ENCODE measurements around the gene FLRT3. TPM values are rescaled to one million over a fixed set of nuclear protein-coding genes. Genes with fewer than 3 reads are reported as not detected.

FLRT3 gene
- total RNA-seq, 1 experiment from 2014 or later: 2.1 TPM

- peaks cover 47 to 48% of the 10 kb centered on the region in 2 experiments for H3K4me1 Mint-ChIP-seq
- H3K27ac Mint-ChIP-seq: no peak overlapping the region
- peaks cover 4% of the 10 kb centered on the region for H3K23me2 ChIP-seq (ENCODE audit: insufficient read length, low read depth, low read length, poor library complexity, severe bottlenecking)
- H3K56ac ChIP-seq (ENCODE audit: insufficient read length, low read depth, low read length): no peak overlapping the region
- no peak overlapping the region for H3K27ac ChIP-seq (ENCODE audit: insufficient read length, low read depth, low read length)
- no peaks in the 10 kb centered on the region for H4K20me1 ChIP-seq (ENCODE audit: control insufficient read depth, insufficient read depth, insufficient read length)
- H2BK5ac ChIP-seq (ENCODE audit: insufficient read length, low read length): no peak overlapping the region
- DNase-seq: no peak
- whole genome bisulfite sequencing (ENCODE audit: extremely low coverage, insufficient read length, low lambda C conversion rate): no CpG with 5 or more reads among the region's 2 CpGs
- no peak overlapping the region for H3K4ac ChIP-seq (ENCODE audit: low read depth, low read length)
- H2BK12ac ChIP-seq (ENCODE audit: insufficient read length, low read depth, low read length): no peak overlapping the region
- no peak overlapping the region for H3T11ph ChIP-seq (ENCODE audit: low read length)
- H4K91ac ChIP-seq (ENCODE audit: insufficient read length, low read depth, low read length): no peak overlapping the region
- H2BK20ac ChIP-seq (ENCODE audit: low read depth, low read length, poor library complexity, severe bottlenecking): no peak overlapping the region
- no peaks in the 10 kb centered on the region for H3K79me1 ChIP-seq (ENCODE audit: insufficient read depth, low read depth, low read length, poor library complexity, severe bottlenecking)
- H2BK15ac ChIP-seq (ENCODE audit: low read depth, low read length): no peak overlapping the region
- no peak overlapping the region for H3K9ac ChIP-seq (ENCODE audit: extremely low read depth, insufficient read length, low read length)
- no peaks in the 10 kb centered on the region for H3K27me3 ChIP-seq (ENCODE audit: insufficient read depth, low read length)
- H3K4me3 Mint-ChIP-seq: no peak overlapping the region
- no peaks in the 10 kb centered on the region for H3K79me2 ChIP-seq (ENCODE audit: insufficient read depth, low read length)
- H3K23ac ChIP-seq (ENCODE audit: insufficient read length, low read depth, low read length): no peak overlapping the region
- H3K4me1 ChIP-seq (ENCODE audit: insufficient read depth, low read length): 0 out of 2 replicates have a peak, but pooled peaks cover 4% of the 10 kb centered on the region
- H3K36me3 Mint-ChIP-seq (ENCODE audit: insufficient read depth in 1 of 3, low read depth in 3 of 3): no peaks in the 10 kb centered on the region
- no peak for TF ChIP-seq CTCF (conservative IDR thresholded peaks at IDR 0.05)
- no peak overlapping the region for H4K8ac ChIP-seq (replicated peaks; ENCODE audit: insufficient read length, low read depth, low read length)
- no peak overlapping the region for H2BK120ac ChIP-seq (ENCODE audit: low read depth, low read length, poor library complexity, severe bottlenecking)
- no peak overlapping the region for H4K5ac ChIP-seq (ENCODE audit: insufficient read length, low read depth, low read length)
- no peak overlapping the region for H2AK5ac ChIP-seq (ENCODE audit: insufficient read length, low read length)
- no peak overlapping the region for H3K14ac ChIP-seq (ENCODE audit: insufficient read depth, low read length)
- no peak overlapping the region for H3K4me2 ChIP-seq (ENCODE audit: insufficient read depth, insufficient read length, low read length)
- H3K9me3 ChIP-seq (ENCODE audit: control insufficient read depth, low read depth, low read length): no peaks in the 10 kb centered on the region
- no peaks in the 10 kb centered on the region; the same call in 1 of the 2 replicates for H3K27me3 Mint-ChIP-seq (ENCODE audit: low read depth)
- no peak overlapping the region for H3K18ac ChIP-seq (ENCODE audit: insufficient read length, low read depth, low read length)
- no peak overlapping the region for H2AFZ ChIP-seq (ENCODE audit: low read length)
- H3K9me3 Mint-ChIP-seq: no peaks in the 10 kb centered on the region; a peak in 1 of 5 replicates
Measured at GRCh38 chr20:14332866-14333265, 4.5 kb downstream of the FLRT3 start.
